Osteocyte (in vitro differentiated cells): ENCODE measurements around the gene YPEL4. TPM values are rescaled to one million over a fixed set of nuclear protein-coding genes. Genes with fewer than 3 reads are reported as not detected.

Experiments
- DNase-seq: peaks from one replicate; pipeline ENCODE4 v3.0.0; 2021; ENCODE audit warnings: mixed read lengths; ENCODE audit not compliant: unreplicated experiment; ENCODE audit errors: extremely low spot score
- H3K27ac Mint-ChIP-seq: one replicate; pipeline ENCODE4 v1.8.0; 2021; ENCODE audit warnings: mild to moderate bottlenecking, mixed read lengths; ENCODE audit not compliant: unreplicated experiment
- H3K27me3 Mint-ChIP-seq: one replicate; pipeline ENCODE4 v1.8.0; 2021; ENCODE audit warnings: mixed read lengths; ENCODE audit not compliant: unreplicated experiment
- H3K36me3 Mint-ChIP-seq: one replicate; pipeline ENCODE4 v1.8.0; 2021; ENCODE audit warnings: mixed read lengths; ENCODE audit not compliant: unreplicated experiment
- H3K4me1 Mint-ChIP-seq: one replicate; pipeline ENCODE4 v1.8.0; 2021; ENCODE audit warnings: mixed read lengths; ENCODE audit not compliant: unreplicated experiment
- H3K4me3 Mint-ChIP-seq: one replicate; pipeline ENCODE4 v1.8.0; 2021; ENCODE audit warnings: mild to moderate bottlenecking, moderate library complexity, mixed read lengths; ENCODE audit not compliant: unreplicated experiment
- H3K9me3 Mint-ChIP-seq: one replicate; pipeline ENCODE4 v1.8.0; 2021; ENCODE audit warnings: mixed read lengths; ENCODE audit not compliant: unreplicated experiment
- CTCF ChIP-seq: fragments of 200-600 bp; sonication (generic); IDR thresholded peaks from 2 replicates; pipeline ENCODE4 v1.5.0; 2021; ENCODE audit warnings: antibody characterized with exemption, mild to moderate bottlenecking, moderate library complexity
- total RNA-seq: library from RNA; stranded (reverse); gene quantifications from 2 replicates; pipeline ENCODE4 v1.2.1, GENCODE V29; 2021

YPEL4 gene
- total RNA-seq, 1 donor from 2014 or later, result 0.35 TPM

GRCh38 chr11:57599381-57599780, 50.3 kb downstream of the YPEL4 start:
- H3K4me1 Mint-ChIP-seq, result peaks cover 15% of the 10 kb centered on the region
- no peak overlapping the region for H3K27ac Mint-ChIP-seq
- no peak for DNase-seq
- H3K27me3 Mint-ChIP-seq, result peaks cover 32% of the 10 kb centered on the region
- no peaks in the 10 kb centered on the region for H3K36me3 Mint-ChIP-seq
- H3K4me3 Mint-ChIP-seq, result no peak overlapping the region
- TF ChIP-seq CTCF, result no peak
- H3K9me3 Mint-ChIP-seq, result no peaks in the 10 kb centered on the region

- Mint-ChIP-seq H3K4me3 (peak overlapping the region; percentile 65), H3K27me3 (peaks cover 38% of the 10 kb centered on the region), H3K36me3 (no peaks in the 10 kb centered on the region), H3K9me3 (no peaks in the 10 kb centered on the region), H3K27ac (no peak overlapping the region), H3K4me1 (peaks cover 14% of the 10 kb centered on the region)
- TF ChIP-seq CTCF, result no peak
- no peak for DNase-seq
Observed at GRCh38 chr11:57598831-57599155, 50.9 kb downstream of the YPEL4 start.

GRCh38 chr11:57597916-57598830, 51.5 kb downstream of the YPEL4 start:
- H3K27me3 Mint-ChIP-seq, result peaks cover 44% of the 10 kb centered on the region
- H3K36me3 Mint-ChIP-seq, result no peaks in the 10 kb centered on the region
- H3K9me3 Mint-ChIP-seq, result no peaks in the 10 kb centered on the region
- no peak for DNase-seq
- no peak for TF ChIP-seq CTCF
- peak overlapping the region; percentile 34 for H3K27ac Mint-ChIP-seq
- peak overlapping the region; percentile 65 for H3K4me3 Mint-ChIP-seq
- H3K4me1 Mint-ChIP-seq, result peaks cover 14% of the 10 kb centered on the region

GRCh38 chr11:57597461-57597915, 52.2 kb downstream of the YPEL4 start, which contains the start of gene SERPING1:
Gene SERPING1 (plus strand): TSS chr11:57597685. CDS start chr11:57598271, 586 bp downstream.
- H3K4me1 Mint-ChIP-seq, result peaks cover 14% of the 10 kb centered on the region
- H3K27ac Mint-ChIP-seq, result peak within 1 kb of the TSS; percentile 34

More at GRCh38 chr11:57597461-57597915, 52.2 kb downstream of the YPEL4 start, which contains the start of gene SERPING1:
- TF ChIP-seq CTCF, result no peak
- peak within 1 kb of the TSS; percentile 65 for H3K4me3 Mint-ChIP-seq
- peaks cover 48% of the 10 kb centered on the region for H3K27me3 Mint-ChIP-seq
- H3K36me3 Mint-ChIP-seq, result no peaks in the 10 kb centered on the region
- DNase-seq, result no peak
- H3K9me3 Mint-ChIP-seq, result no peaks in the 10 kb centered on the region
